Upper lobe of left lung (tissue), 6 donors: ENCODE data around the gene LCOR. TPM values are rescaled to one million over a fixed set of nuclear protein-coding genes. Genes with fewer than 3 reads are reported as not detected.

Experiments
- ATAC-seq, 2 donors: fragments of 200-7000 bp; cut with Tn5 transposase; one replicate each; pipeline ENCODE4 v1.9.1; 2022; ENCODE audit warnings: mild to moderate bottlenecking in 2 of 2, moderate library complexity in 2 of 2; ENCODE audit not compliant: low FRiP score in 2 of 2
- DNase-seq, 2 donors: peaks; one replicate each; pipeline ENCODE4 v3.0.0-alpha.2; 2019 to 2020
- H3K27ac ChIP-seq, 4 donors: fragments of 200-600 bp; sonication (generic); one replicate each; pipeline ENCODE4 v1.5.1; 2016 to 2019
- H3K27me3 ChIP-seq, 4 donors: fragments of 200-600 bp; sonication (generic); one replicate each; pipeline ENCODE4 v1.5.1; 2017 to 2019
- H3K36me3 ChIP-seq, 4 donors: fragments of 200-600 bp; sonication (generic); one replicate each; pipeline ENCODE4 v1.5.1; 2016 to 2019
- H3K4me1 ChIP-seq, 4 donors: fragments of 200-600 bp; sonication (generic); one replicate each; pipeline ENCODE4 v1.5.1; 2018 to 2019
- H3K4me3 ChIP-seq, 4 donors: fragments of 200-600 bp; sonication (generic); one replicate each; pipeline ENCODE4 v1.5.1; 2017 to 2019; ENCODE audit warnings: mild to moderate bottlenecking in 2 of 4, moderate library complexity in 1 of 4
- H3K9me3 ChIP-seq, 4 donors: fragments of 200-600 bp; sonication (generic); one replicate each; pipeline ENCODE4 v1.5.1; 2018 to 2019
- CTCF ChIP-seq, 6 experiments: fragments of 450-650 bp in 4 of 6; fragments of 200-600 bp in 2 of 6; sonication (generic) in 2 of 6; IDR thresholded peaks; one replicate each; pipeline ENCODE4 v1.5.1; 2016 to 2019; ENCODE audit warnings: antibody characterized with exemption in 6 of 6
- EP300 ChIP-seq, 4 donors: sonication (generic); formaldehyde crosslinking; IDR thresholded peaks; one replicate each; pipeline ENCODE4 v1.5.1; 2017; ENCODE audit warnings: antibody characterized with exemption in 4 of 4, control low read depth in 2 of 4
- POLR2A ChIP-seq, 4 donors: fragments of 450-650 bp; IDR thresholded peaks; one replicate each; pipeline ENCODE4 v1.5.1; 2016 to 2017; ENCODE audit warnings: antibody characterized with exemption in 4 of 4, mild to moderate bottlenecking in 2 of 4
- POLR2AphosphoS5 ChIP-seq, 2 donors: sonication (generic); formaldehyde crosslinking; IDR thresholded peaks; one replicate each; pipeline ENCODE4 v1.5.1; 2017; ENCODE audit warnings: antibody characterized with exemption in 2 of 2
- WGBS, 2 donors: methylation state at CpG; one replicate each; pipeline ENCODE4 v1.1.5; 2017 to 2018; 5-methylcytosine and 5-hydroxymethylcytosine counted together
- total RNA-seq, 6 donors: library from RNA; depleted of rRNA in 4 of 6; stranded (reverse); fragments of >200 nt in 4 of 6; gene quantifications; one replicate each; pipeline versions ENCODE4 v1.1.0 to v1.2.1, GENCODE V29; 2016 to 2021
- donor health status: DM: no; HTN: no; CAD: no; lungs with moderate emphysema.
- donor health status: DM: no; HTN: yes; CAD: no; lungs with severe emphysema.

Gene LCOR
- total RNA-seq, 6 donors from 2014 or later = 18.6 to 54.7 (median 28.0) TPM

- Histone ChIP-seq H3K27ac (no peak overlapping the region), H3K27me3 (no peaks in the 10 kb centered on the region), H3K36me3 (no peaks in the 10 kb centered on the region), H3K4me3 (no peak overlapping the region), H3K4me1 (no peaks in the 10 kb centered on the region), H3K9me3 (no peaks in the 10 kb centered on the region)
- DNase-seq (no peak), ATAC-seq (no peak)
- TF ChIP-seq EP300 (IDR thresholded peaks at IDR 0.05) (no peak), POLR2A (IDR thresholded peaks at IDR 0.05) (no peak), CTCF (IDR thresholded peaks at IDR 0.05) (no peak), POLR2AphosphoS5 (IDR thresholded peaks at IDR 0.05) (no peak)
- 76 to 81% methylated on average over 5 of the region's 5 CpGs for WGBS, 2 donors
These were observed 142.0 kb downstream of the LCOR start for GRCh38 chr10:96973809-96974747.

- Histone ChIP-seq H3K4me3 (no peak overlapping the region), H3K36me3 (no peaks in the 10 kb centered on the region), H3K27me3 (no peaks in the 10 kb centered on the region), H3K4me1 (no peaks in the 10 kb centered on the region), H3K9me3 (no peaks in the 10 kb centered on the region), H3K27ac (no peak overlapping the region)
- 90 to 95% methylated on average over 2 of the region's 2 CpGs for WGBS, 2 donors
- no peak for ATAC-seq
- no peak for TF ChIP-seq POLR2A (IDR thresholded peaks at IDR 0.05)
- TF ChIP-seq POLR2AphosphoS5 (IDR thresholded peaks at IDR 0.05) = no peak
- TF ChIP-seq CTCF (IDR thresholded peaks at IDR 0.05) = no peak
- no peak for TF ChIP-seq EP300 (IDR thresholded peaks at IDR 0.05)
- no peak for DNase-seq
These were observed 143.0 kb downstream of the LCOR start for GRCh38 chr10:96975136-96975535.

- no peak overlapping the region for H3K27ac ChIP-seq
- H3K27me3 ChIP-seq = no peaks in the 10 kb centered on the region
- no peaks in the 10 kb centered on the region for H3K4me1 ChIP-seq
- ATAC-seq (no peak), DNase-seq (no peak)
- no peaks in the 10 kb centered on the region for H3K9me3 ChIP-seq
- WGBS, 2 donors = 79 to 94% methylated on average over 3 of the region's 3 CpGs
- TF ChIP-seq CTCF (IDR thresholded peaks at IDR 0.05) = no peak
- no peak for TF ChIP-seq POLR2A (IDR thresholded peaks at IDR 0.05)
- TF ChIP-seq POLR2AphosphoS5 (IDR thresholded peaks at IDR 0.05) = no peak
- no peak for TF ChIP-seq EP300 (IDR thresholded peaks at IDR 0.05)
- peaks cover 9 to 20% (median 16%) of the 10 kb centered on the region in 4 donors for H3K36me3 ChIP-seq
- no peak overlapping the region for H3K4me3 ChIP-seq
These were observed 146.6 kb downstream of the LCOR start for GRCh38 chr10:96978621-96979154.

- H3K4me1 ChIP-seq = no peaks in the 10 kb centered on the region
- no peaks in the 10 kb centered on the region for H3K27me3 ChIP-seq
- ATAC-seq = no peak
- no peak for DNase-seq
- H3K9me3 ChIP-seq = no peaks in the 10 kb centered on the region
- peaks cover 9 to 20% (median 16%) of the 10 kb centered on the region in 4 donors for H3K36me3 ChIP-seq
- TF ChIP-seq POLR2A (IDR thresholded peaks at IDR 0.05) (no peak), EP300 (IDR thresholded peaks at IDR 0.05) (no peak), POLR2AphosphoS5 (IDR thresholded peaks at IDR 0.05) (no peak), CTCF (IDR thresholded peaks at IDR 0.05) (no peak)
- 98 to 99% methylated on average over 12 of the region's 12 CpGs for WGBS, 2 donors
- H3K4me3 ChIP-seq = no peak overlapping the region
- no peak overlapping the region for H3K27ac ChIP-seq
These were observed 150.2 kb downstream of the LCOR start for GRCh38 chr10:96982149-96982930.
